CD14-positive monocyte (primary cell): ENCODE data around the gene JMJD1C. TPM values are rescaled to one million over a fixed set of nuclear protein-coding genes. Genes with fewer than 3 reads are reported as not detected.

ENCODE experiments used
- DNase-seq, 3 donors: peaks; one replicate each; pipeline ENCODE4 v3.0.0-alpha.2; 2011 to 2022
- H2AFZ ChIP-seq: 2 replicates; pipeline ENCODE4 v1.6.0; 2012; ENCODE audit warnings: mild to moderate bottlenecking, low read depth, low read length, inconsistent platforms; ENCODE audit not compliant: insufficient read depth, poor library complexity, severe bottlenecking
- H3K27ac ChIP-seq, 2 donors: 1 replicate in 1 of 2; 2 replicates in 1 of 2; pipeline ENCODE4 v1.5.1; 2012 to 2013; ENCODE audit warnings: low read length in 2 of 2, control low read depth in 1 of 2, inconsistent platforms in 1 of 2, low read depth in 1 of 2, mild to moderate bottlenecking in 1 of 2
- H3K27me3 ChIP-seq, 2 donors: one replicate each; pipeline versions ENCODE4 v1.6.0 to v1.6.1; 2011 to 2013; ENCODE audit warnings: low read length in 2 of 2; ENCODE audit not compliant: control insufficient read depth in 2 of 2, insufficient read depth in 2 of 2
- H3K36me3 ChIP-seq, 2 donors: replicated peaks in 1 of 2; 1 replicate in 1 of 2; 2 replicates in 1 of 2; pipeline versions ENCODE4 v1.5.1 to v1.6.1; 2012 to 2013; ENCODE audit warnings: low read length in 2 of 2, control low read depth in 1 of 2, inconsistent platforms in 1 of 2, mild to moderate bottlenecking in 1 of 2; ENCODE audit not compliant: insufficient read depth in 2 of 2, control insufficient read depth in 1 of 2
- H3K4me1 ChIP-seq, 2 donors: 1 replicate in 1 of 2; 2 replicates in 1 of 2; pipeline versions ENCODE4 v1.5.1 to v1.6.1; 2012 to 2013; ENCODE audit warnings: low read length in 2 of 2, control low read depth in 1 of 2, inconsistent platforms in 1 of 2, mild to moderate bottlenecking in 1 of 2, moderate library complexity in 1 of 2; ENCODE audit not compliant: insufficient read depth in 2 of 2, control insufficient read depth in 1 of 2
- H3K4me2 ChIP-seq: replicated peaks from 2 replicates; pipeline ENCODE3; 2012; ENCODE audit warnings: low read length, moderate library complexity, mild to moderate bottlenecking; ENCODE audit not compliant: poor library complexity, severe bottlenecking; ENCODE audit errors: extremely low read depth
- H3K4me3 ChIP-seq, 3 experiments: fragments of 200-600 bp in 1 of 3; sonication (generic) in 1 of 3; replicated peaks in 1 of 3; 1 replicate in 2 of 3; 2 replicates in 1 of 3; pipeline ENCODE4 v1.5.1; 2011 to 2013; ENCODE audit warnings: low read length in 3 of 3, mild to moderate bottlenecking in 3 of 3, control low read depth in 2 of 3, low read depth in 2 of 3, inconsistent platforms in 1 of 3, moderate library complexity in 1 of 3
- H3K79me2 ChIP-seq: 2 replicates; pipeline ENCODE4 v1.6.0; 2012; ENCODE audit warnings: mild to moderate bottlenecking, control low read depth, inconsistent platforms, low read length, moderate library complexity; ENCODE audit not compliant: insufficient read depth
- H3K9ac ChIP-seq: 2 replicates; pipeline ENCODE4 v1.6.0; 2017; ENCODE audit warnings: low read length, mild to moderate bottlenecking; ENCODE audit not compliant: insufficient read depth, poor library complexity, severe bottlenecking
- H3K9me3 ChIP-seq, 2 donors: replicated peaks in 1 of 2; 1 replicate in 1 of 2; 2 replicates in 1 of 2; pipeline versions ENCODE4 v1.5.1 to v1.6.1; 2012 to 2013; ENCODE audit warnings: low read length in 2 of 2, control low read depth in 1 of 2; ENCODE audit not compliant: control insufficient read depth in 1 of 2, insufficient read depth in 1 of 2
- H4K20me1 ChIP-seq: 2 replicates; pipeline ENCODE4 v1.6.0; 2012; ENCODE audit warnings: mild to moderate bottlenecking, low read length, control low read depth, moderate library complexity; ENCODE audit not compliant: insufficient read depth
- H3K27ac Mint-ChIP-seq, 7 donors: one replicate each; pipeline ENCODE4 v1.8.0; 2020; ENCODE audit warnings: mild to moderate bottlenecking in 7 of 7, mixed read lengths in 7 of 7, moderate library complexity in 6 of 7, inconsistent platforms in 2 of 7
- H3K27me3 Mint-ChIP-seq, 3 donors: one replicate each; pipeline ENCODE4 v1.8.0; 2021 to 2022; ENCODE audit warnings: low read depth in 3 of 3, mild to moderate bottlenecking in 3 of 3, mixed read lengths in 3 of 3, moderate library complexity in 3 of 3, inconsistent platforms in 1 of 3
- H3K36me3 Mint-ChIP-seq, 2 donors: one replicate each; pipeline ENCODE4 v1.8.0; 2020; ENCODE audit warnings: mixed read lengths in 2 of 2, inconsistent platforms in 1 of 2, mild to moderate bottlenecking in 1 of 2
- H3K4me1 Mint-ChIP-seq: one replicate; pipeline ENCODE4 v1.8.0; 2020; ENCODE audit warnings: mild to moderate bottlenecking, mixed read lengths
- H3K4me3 Mint-ChIP-seq, 2 donors: one replicate each; pipeline ENCODE4 v1.8.0; 2020; ENCODE audit warnings: mild to moderate bottlenecking in 2 of 2, mixed read lengths in 2 of 2, moderate library complexity in 1 of 2
- H3K9me3 Mint-ChIP-seq, 7 donors: one replicate each; pipeline ENCODE4 v1.8.0; 2020 to 2022; ENCODE audit warnings: mixed read lengths in 7 of 7, mild to moderate bottlenecking in 6 of 7, moderate library complexity in 6 of 7, inconsistent platforms in 2 of 7
- CTCF ChIP-seq: fragments of 200-600 bp; IDR thresholded peaks from one replicate; pipeline ENCODE4 v1.8.0; 2022; ENCODE audit warnings: antibody characterized with exemption, mild to moderate bottlenecking
- WGBS: methylation state at CpG from one replicate; pipeline ENCODE4 v1.1.5; 2013; ENCODE audit warnings: missing lambda C conversion rate; ENCODE audit not compliant: insufficient coverage; 5-methylcytosine and 5-hydroxymethylcytosine counted together
- intact Hi-C, 2 donors: fragments of 100-400 bp; cut with micrococcal nuclease; formaldehyde crosslinking; loops; one replicate each; pipeline versions ENCODE4 v1.15.0 to v1.15.1; 2023
- polyA plus RNA-seq, 3 donors: library from polyadenylated mRNA; depleted of rRNA in 1 of 3; unstranded in 2 of 3; stranded (reverse) in 1 of 3; fragments of 300-500 nt in 2 of 3; fragments of >200 nt in 1 of 3; fragmentation: Illumina TruSeq in 2 of 3; gene quantifications; 1 replicate in 2 of 3; 2 replicates in 1 of 3; pipeline ENCODE4 v1.2.3, GENCODE V29; 2012 to 2021

JMJD1C gene
- polyA plus RNA-seq, 3 donors = 27.8 to 84.8 (median 46.5) TPM

DNA sequence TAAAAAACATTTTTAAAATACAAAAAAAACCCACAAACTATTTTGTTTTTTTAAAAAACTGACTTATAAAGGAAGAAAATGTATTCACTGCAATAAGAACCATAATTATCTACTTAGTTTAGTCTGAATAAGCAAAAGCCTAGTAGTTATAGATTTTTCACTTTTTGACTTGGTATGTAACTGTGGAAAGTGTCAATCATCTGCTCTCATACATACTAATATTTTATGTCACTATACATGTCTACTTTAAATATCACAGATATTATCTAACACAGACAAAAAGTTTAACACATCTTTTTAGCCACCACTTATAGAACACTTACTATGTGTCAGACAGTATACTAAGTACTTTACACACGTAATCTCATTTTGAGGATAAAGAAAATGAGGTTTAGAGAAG lies 3.2 kb upstream of the JMJD1C start:
- Mint-ChIP-seq H3K27me3 (peaks cover 8 to 28% (median 18%) of the 10 kb centered on the region in 3 donors), H3K36me3 (peaks cover 6 to 7% of the 10 kb centered on the region in 2 donors), H3K27ac (no peak overlapping the region), H3K9me3 (peaks cover 0 to 4% (median 0%) of the 10 kb centered on the region in 7 donors), H3K4me1 (peaks cover 33% of the 10 kb centered on the region), H3K4me3 (no peak overlapping the region)
- H3K4me2 ChIP-seq = no peak overlapping the region
- H3K4me3 ChIP-seq = no peak overlapping the region
- no peak for TF ChIP-seq CTCF
- H3K79me2 ChIP-seq = peaks cover 37% of the 10 kb centered on the region
- H3K36me3 ChIP-seq = no peaks in the 10 kb centered on the region
- no CpG with 5 or more reads among the region's 1 CpG for WGBS
- no peak for DNase-seq
- H3K9me3 ChIP-seq = no peaks in the 10 kb centered on the region
- H4K20me1 ChIP-seq = peaks cover 63% of the 10 kb centered on the region
- intact Hi-C loops = loop anchor here in 1 of 2 donors (5.0 to 10.0 kb wide), 2 partner anchors 53 to 204 kb away; partner anchors contain the start of gene REEP3
- peaks cover 12 to 23% of the 10 kb centered on the region in 2 donors for H3K4me1 ChIP-seq
- no peak overlapping the region for H2AFZ ChIP-seq
- peaks cover 5 to 13% of the 10 kb centered on the region in 2 donors for H3K27me3 ChIP-seq
- H3K9ac ChIP-seq = no peak overlapping the region
- no peak overlapping the region for H3K27ac ChIP-seq

GRCh38 chr10:63467841-63468240 lies 2.1 kb upstream of the JMJD1C start:
- Histone ChIP-seq H3K36me3 (no peaks in the 10 kb centered on the region), H3K27ac (no peak overlapping the region), H2AFZ (no peak overlapping the region), H3K4me1 (peaks cover 12 to 23% of the 10 kb centered on the region in 2 donors), H3K9me3 (no peaks in the 10 kb centered on the region), H3K27me3 (peaks cover 5 to 13% of the 10 kb centered on the region in 2 donors), H3K9ac (no peak overlapping the region), H4K20me1 (peaks cover 74% of the 10 kb centered on the region), H3K79me2 (peaks cover 41% of the 10 kb centered on the region), H3K4me3 (no peak overlapping the region), H3K4me2 (no peak overlapping the region)
- peaks cover 6 to 7% of the 10 kb centered on the region in 2 donors for H3K36me3 Mint-ChIP-seq
- intact Hi-C loops = loop anchor here in 1 of 2 donors (5.0 to 10.0 kb wide), 2 partner anchors 54 to 203 kb away; partner anchors contain the start of gene REEP3
- H3K4me3 Mint-ChIP-seq = no peak overlapping the region
- no peak overlapping the region for H3K27ac Mint-ChIP-seq
- peaks cover 34% of the 10 kb centered on the region for H3K4me1 Mint-ChIP-seq
- no peak for TF ChIP-seq CTCF
- WGBS = no CpG with 5 or more reads among the region's 1 CpG
- no peak for DNase-seq
- H3K9me3 Mint-ChIP-seq = peaks cover 0 to 4% (median 0%) of the 10 kb centered on the region in 7 donors
- H3K27me3 Mint-ChIP-seq = peaks cover 8 to 28% (median 17%) of the 10 kb centered on the region in 3 donors
